GM13976 (cell line): ENCODE results near the gene CLCNKA.
"Not testable (repeated sequence)": the region's sequence is repeated elsewhere in the genome, so short reads cannot be mapped to it uniquely, and the experiment has no call there.

Source experiments
- DNase-seq: peaks from one replicate; pipeline ENCODE4 v3.0.0; 2012; ENCODE audit warnings: low spot score
- in situ Hi-C: fragments of 300-500 bp; cut with MboI; formaldehyde crosslinking; loops from one replicate; pipeline ENCODE4 v1.12.0; 2022; ENCODE audit warnings: low sequenced_read_pairs, mixed read lengths, inconsistent platforms; ENCODE audit not compliant: unreplicated experiment
- TF ChIP-seq, protein P1 (sequence below): IDR thresholded peaks from 2 replicates; pipeline ENCODE4 v1.5.1; 2012; ENCODE audit warnings: borderline replicate concordance, mild to moderate bottlenecking; ENCODE audit not compliant: insufficient read depth; ENCODE audit errors: extremely low read depth, missing control alignments, control extremely low read depth

Gene CLCNKA

DNA sequence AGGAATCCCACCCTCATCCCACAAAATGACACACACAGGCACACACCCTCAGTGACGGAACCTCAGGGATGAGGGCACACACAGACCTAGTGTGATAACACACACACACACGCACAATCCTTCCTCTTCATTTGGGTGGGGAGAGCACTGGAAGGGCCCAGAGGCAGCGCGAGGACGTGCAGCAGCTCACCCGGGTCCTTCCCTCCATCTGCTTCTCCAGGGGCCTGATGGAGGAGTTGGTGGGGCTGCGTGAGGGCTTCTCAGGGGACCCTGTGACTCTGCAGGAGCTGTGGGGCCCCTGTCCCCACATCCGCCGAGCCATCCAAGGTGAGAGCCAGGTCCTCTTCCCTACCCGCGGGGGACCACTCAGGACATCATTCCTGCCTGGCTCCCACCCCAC, 557 bp downstream of the CLCNKA start:
- TF ChIP-seq, protein P1, sequence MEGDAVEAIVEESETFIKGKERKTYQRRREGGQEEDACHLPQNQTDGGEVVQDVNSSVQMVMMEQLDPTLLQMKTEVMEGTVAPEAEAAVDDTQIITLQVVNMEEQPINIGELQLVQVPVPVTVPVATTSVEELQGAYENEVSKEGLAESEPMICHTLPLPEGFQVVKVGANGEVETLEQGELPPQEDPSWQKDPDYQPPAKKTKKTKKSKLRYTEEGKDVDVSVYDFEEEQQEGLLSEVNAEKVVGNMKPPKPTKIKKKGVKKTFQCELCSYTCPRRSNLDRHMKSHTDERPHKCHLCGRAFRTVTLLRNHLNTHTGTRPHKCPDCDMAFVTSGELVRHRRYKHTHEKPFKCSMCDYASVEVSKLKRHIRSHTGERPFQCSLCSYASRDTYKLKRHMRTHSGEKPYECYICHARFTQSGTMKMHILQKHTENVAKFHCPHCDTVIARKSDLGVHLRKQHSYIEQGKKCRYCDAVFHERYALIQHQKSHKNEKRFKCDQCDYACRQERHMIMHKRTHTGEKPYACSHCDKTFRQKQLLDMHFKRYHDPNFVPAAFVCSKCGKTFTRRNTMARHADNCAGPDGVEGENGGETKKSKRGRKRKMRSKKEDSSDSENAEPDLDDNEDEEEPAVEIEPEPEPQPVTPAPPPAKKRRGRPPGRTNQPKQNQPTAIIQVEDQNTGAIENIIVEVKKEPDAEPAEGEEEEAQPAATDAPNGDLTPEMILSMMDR, result no peak
- no peak for DNase-seq
- in situ Hi-C loops, result no loop called here

DNA sequence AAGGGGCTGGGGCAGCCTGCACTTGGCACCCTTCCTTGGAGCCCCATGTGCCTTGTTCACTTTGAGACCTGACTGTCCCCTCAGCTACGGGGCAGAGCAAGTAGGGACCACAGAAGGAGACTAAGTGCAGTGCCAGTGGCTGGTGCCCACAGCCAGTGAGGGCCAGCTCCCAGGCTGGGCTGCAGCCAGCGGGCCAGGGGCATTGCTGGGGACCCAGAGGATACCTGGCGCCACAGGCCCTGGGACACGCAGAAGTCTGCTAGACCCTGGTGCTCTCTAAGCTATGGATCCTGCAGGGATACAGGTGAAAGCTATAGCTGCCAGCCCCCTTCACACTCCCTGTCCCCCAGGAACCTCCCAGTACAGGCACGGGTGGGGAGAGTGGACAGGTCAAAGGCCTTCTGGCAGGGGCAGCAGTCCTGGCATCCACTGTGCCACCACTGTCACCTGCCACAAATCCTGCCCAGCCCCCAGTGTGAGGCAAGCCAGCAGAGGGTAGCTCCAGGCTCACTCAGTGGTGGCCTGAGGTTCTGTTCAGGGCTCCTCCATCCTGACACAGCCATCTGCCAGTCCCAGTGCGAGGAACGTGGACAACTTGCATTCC, 1.3 kb downstream of the CLCNKA start:
- TF ChIP-seq, protein P1, result no peak
- in situ Hi-C loops, result no loop called here
- DNase-seq, result no peak

DNA sequence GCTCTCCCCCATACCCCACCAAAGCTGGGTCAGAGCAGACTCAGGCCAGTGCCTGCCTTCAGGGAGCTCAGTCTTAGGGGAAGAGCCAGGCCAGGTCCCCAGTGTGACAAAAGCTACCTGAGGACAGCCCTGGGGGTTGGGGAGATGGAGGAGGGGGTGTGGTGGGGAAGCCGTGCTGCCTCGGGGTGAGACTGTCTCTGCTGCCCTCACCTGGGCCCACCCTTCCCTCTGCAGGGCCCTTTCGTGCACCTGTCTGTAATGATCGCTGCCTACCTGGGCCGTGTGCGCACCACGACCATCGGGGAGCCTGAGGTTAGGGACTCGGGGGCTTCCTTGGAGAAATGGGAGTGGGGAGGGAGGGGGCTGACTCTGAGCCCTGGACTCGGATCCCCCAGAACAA, 4.5 kb downstream of the CLCNKA start:
- DNase-seq, in situ Hi-C loops: not testable (repeated sequence)

DNA sequence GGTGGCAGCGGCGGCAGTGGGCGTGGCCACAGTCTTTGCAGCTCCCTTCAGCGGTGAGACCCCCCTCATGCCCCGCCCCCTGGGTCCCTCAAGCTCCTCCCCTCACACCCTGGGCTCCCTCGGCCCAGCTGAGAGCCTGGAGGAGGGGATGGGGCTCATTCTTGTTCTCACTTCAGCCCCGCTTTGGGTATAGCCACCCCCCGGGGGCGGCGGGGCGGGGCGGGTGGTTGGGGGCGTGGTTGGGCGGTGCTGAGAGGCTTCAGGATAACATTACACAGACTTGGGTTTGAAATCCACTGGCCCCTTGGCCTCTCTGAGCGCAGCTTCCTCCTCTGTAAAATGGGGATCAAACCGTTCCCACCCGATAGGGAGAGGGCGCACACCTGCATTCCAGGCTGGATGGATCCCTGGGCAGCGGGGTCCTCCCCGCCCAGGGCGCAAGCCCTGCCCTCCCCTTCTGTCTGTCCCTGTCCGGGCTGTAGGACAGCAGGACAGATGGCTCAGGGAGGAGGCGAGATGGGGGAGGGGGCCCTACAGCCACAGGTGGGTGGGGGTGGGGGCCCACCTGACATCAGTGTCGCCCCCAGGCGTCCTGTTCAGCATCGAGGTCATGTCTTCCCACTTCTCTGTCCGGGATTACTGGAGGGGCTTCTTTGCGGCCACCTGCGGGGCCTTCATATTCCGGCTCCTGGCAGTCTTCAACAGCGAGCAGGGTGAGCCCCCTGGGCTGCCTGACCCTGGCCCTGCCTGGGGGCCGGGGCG, 5.1 kb downstream of the CLCNKA start:
- in situ Hi-C loops, result no loop called here
- TF ChIP-seq, protein P1, result no peak
- peak; percentile 58 for DNase-seq

DNA sequence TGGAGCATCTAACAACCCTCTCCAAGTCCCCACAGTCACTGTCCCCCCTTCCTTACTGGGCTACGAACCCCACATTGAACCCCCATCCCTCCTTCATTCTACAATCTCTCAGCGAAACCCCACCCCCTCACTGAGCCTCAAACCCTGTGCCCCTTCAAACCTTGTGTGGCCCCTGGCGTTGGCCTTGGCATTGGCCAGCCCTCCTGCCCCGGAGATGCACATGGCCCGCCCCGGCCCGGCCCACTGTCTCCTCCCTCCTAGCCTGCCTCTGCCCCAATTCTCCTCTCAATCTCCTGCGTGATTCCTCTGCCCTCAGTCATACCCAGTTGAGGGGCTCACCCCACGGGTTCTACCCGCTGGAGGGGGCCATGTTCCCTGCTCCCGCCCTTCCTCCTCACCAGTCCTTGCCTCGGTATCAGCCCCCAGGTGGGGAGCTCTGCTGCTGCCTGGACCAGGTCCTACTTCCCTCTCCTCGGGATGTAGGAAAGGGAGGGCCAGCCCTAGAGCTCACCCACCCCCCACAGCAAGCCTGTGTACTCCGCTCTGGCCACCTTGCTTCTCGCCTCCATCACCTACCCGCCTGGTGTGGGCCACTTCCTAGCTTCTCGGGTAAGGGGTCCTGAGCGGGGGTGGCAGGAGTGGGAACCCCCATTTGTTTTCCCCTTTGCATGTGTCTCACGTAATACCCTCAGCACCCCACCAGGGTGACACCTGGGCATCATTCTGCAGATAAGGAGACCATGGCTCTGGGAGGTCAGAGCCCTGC, 6.6 kb downstream of the CLCNKA start:
- TF ChIP-seq, protein P1, result no peak
- in situ Hi-C loops, result no loop called here
- DNase-seq, result no peak

DNA sequence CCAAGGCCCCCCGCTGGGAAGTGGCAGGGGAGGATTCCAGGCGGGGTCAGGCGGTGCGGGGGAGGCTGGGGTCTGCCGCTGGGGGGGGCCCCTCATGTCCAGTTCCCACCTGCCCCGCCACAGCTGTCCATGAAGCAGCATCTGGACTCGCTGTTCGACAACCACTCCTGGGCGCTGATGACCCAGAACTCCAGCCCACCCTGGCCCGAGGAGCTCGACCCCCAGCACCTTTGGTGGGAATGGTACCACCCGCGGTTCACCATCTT, 7.1 kb downstream of the CLCNKA start:
- DNase-seq, in situ Hi-C loops: not testable (repeated sequence)

DNA sequence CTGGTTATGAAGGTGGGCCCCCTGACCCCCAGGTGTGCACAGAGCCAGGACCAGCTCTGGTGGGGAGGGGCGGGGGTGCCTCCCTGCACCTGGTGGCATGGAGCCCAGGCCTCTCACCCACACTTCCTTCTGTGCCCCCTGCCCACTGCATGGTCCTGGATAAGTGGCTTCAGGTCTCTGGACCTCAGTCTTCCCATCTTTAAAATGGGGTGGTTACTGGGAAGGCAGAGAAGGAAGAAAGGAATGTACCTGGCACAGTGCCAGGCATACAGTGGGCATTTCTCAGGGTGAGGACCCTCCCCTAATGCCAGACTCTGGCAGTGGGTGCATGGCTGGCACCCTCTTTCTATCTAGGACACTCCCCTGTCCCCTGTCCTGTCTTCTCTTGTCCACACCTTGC, 7.5 kb downstream of the CLCNKA start:
- no peak for DNase-seq
- in situ Hi-C loops, result no loop called here
- TF ChIP-seq, protein P1, result no peak

DNA sequence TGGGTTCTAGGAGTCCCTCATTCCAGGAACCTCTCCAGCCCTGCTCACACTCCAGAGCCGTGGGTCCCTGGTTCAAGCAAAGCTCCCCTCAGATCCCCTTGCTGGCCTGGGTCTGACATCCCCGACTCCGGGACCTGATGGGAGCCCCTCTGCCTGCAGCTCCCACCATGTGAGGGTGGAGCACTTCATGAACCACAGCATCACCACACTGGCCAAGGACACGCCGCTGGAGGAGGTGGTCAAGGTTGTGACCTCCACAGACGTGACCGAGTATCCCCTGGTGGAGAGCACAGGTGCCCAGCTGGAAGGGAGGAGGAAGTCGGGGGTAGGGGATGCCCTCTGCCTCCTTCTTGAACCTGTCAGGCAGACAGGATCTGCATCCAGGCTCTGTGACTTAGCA, 9.7 kb downstream of the CLCNKA start:
- DNase-seq, result no peak
- TF ChIP-seq, protein P1, result no peak
- in situ Hi-C loops, result no loop called here
